Naive B cell (primary cell): ENCODE results near the gene IL22. TPM values are rescaled to one million over a fixed set of nuclear protein-coding genes. Genes with fewer than 3 reads are reported as not detected.
"Not testable (repeated sequence)": the region's sequence is repeated elsewhere in the genome, so short reads cannot be mapped to it uniquely, and the experiment has no call there.

Experiments used
- ATAC-seq, 2 donors: fragments of 150-1000 bp; cut with Tn5 transposase; 2 replicates each; pipeline ENCODE4 v1.10.0; 2021; ENCODE audit warnings: low read depth in 2 of 2, mild to moderate bottlenecking in 2 of 2, moderate library complexity in 2 of 2
- DNase-seq: peaks from one replicate; pipeline ENCODE4 v3.0.0; 2022
- H3K27ac Mint-ChIP-seq, 6 donors: one replicate each; pipeline ENCODE4 v1.8.0; 2020 to 2022; ENCODE audit warnings: mild to moderate bottlenecking in 6 of 6, mixed read lengths in 6 of 6, moderate library complexity in 5 of 6, inconsistent platforms in 2 of 6
- H3K27me3 Mint-ChIP-seq, 3 donors: one replicate each; pipeline ENCODE4 v1.8.0; 2021 to 2022; ENCODE audit warnings: mixed read lengths in 3 of 3, mild to moderate bottlenecking in 1 of 3
- H3K36me3 Mint-ChIP-seq, 2 donors: one replicate each; pipeline ENCODE4 v1.8.0; 2020 to 2022; ENCODE audit warnings: mixed read lengths in 2 of 2, inconsistent platforms in 1 of 2, mild to moderate bottlenecking in 1 of 2
- H3K4me1 Mint-ChIP-seq, 3 donors: one replicate each; pipeline ENCODE4 v1.8.0; 2020 to 2022; ENCODE audit warnings: mixed read lengths in 3 of 3, inconsistent platforms in 1 of 3, mild to moderate bottlenecking in 1 of 3, moderate library complexity in 1 of 3
- H3K4me3 Mint-ChIP-seq, 8 donors: one replicate each; pipeline ENCODE4 v1.8.0; 2020 to 2022; ENCODE audit warnings: mild to moderate bottlenecking in 8 of 8, mixed read lengths in 8 of 8, moderate library complexity in 8 of 8, inconsistent platforms in 2 of 8
- H3K9me3 Mint-ChIP-seq, 7 donors: one replicate each; pipeline ENCODE4 v1.8.0; 2020 to 2022; ENCODE audit warnings: mixed read lengths in 7 of 7, mild to moderate bottlenecking in 5 of 7, inconsistent platforms in 2 of 7, moderate library complexity in 1 of 7
- polyA plus RNA-seq, 6 donors: library from polyadenylated mRNA; unstranded; fragments of 300-500 nt; fragmentation: Illumina TruSeq; gene quantifications; one replicate each; pipeline ENCODE4 v1.2.3, GENCODE V29; 2021; ENCODE audit warnings: low read depth in 6 of 6

IL22 gene
- polyA plus RNA-seq, 6 donors from 2014 or later, result not detected

GRCh38 chr12:68233498-68233897 lies 19.9 kb downstream of the IL22 start:
- H3K4me1 Mint-ChIP-seq, result peaks cover 16 to 20% (median 19%) of the 10 kb centered on the region in 3 donors
- peak overlapping the region in 1 of 6 donors; percentile 30 for H3K27ac Mint-ChIP-seq
- no peaks in the 10 kb centered on the region for H3K36me3 Mint-ChIP-seq
- ATAC-seq (no peak), DNase-seq (no peak)
- H3K27me3 Mint-ChIP-seq, result no peaks in the 10 kb centered on the region
- no peak overlapping the region for H3K4me3 Mint-ChIP-seq
- H3K9me3 Mint-ChIP-seq, result no peaks in the 10 kb centered on the region

GRCh38 chr12:68231691-68232090 lies 21.7 kb downstream of the IL22 start:
- Mint-ChIP-seq H3K27ac (no peak overlapping the region), H3K27me3 (no peaks in the 10 kb centered on the region), H3K4me1 (peaks cover 2 to 7% (median 7%) of the 10 kb centered on the region in 3 donors), H3K4me3 (no peak overlapping the region), H3K9me3 (no peaks in the 10 kb centered on the region), H3K36me3 (no peaks in the 10 kb centered on the region)
- ATAC-seq (no peak), DNase-seq (no peak)

DNA sequence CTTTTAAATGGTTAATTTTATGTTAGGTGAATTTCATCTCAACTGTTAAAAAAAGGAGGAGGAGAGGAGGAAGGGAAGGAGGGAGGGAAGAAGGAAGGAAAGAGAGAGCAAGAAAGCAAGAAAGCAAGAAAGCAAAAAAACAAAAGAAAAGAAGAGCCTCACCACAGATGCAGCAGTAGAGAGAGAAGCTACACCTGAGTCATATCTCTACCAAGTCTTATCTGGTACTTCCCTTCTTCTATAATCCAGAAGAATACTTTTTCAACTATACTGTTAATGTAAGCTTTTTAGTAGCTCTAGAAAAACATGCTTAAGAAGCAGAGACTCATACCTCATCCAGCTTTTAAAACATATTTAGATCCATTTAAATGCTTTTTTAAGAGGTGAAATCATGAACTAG lies 22.2 kb downstream of the IL22 start:
- no peak for ATAC-seq

DNA sequence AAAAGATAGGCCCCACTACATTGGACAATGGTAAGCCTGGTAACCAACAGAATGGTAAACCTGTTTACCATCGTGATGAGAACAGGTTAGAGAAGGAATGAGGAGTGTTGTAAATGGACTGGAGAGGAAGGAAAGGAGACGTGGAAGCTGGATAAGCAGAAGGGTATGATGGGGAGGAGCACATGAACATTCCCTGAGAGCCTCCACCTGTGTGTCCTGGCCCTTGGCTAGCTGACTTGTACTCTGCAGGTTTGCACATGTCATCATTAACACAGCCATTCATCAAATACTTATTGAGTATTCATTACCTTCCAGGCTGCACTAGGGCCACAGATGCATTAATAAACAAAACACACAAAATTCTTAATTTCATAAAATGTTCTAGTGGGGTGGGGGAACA lies 23.4 kb downstream of the IL22 start:
- Mint-ChIP-seq H3K27ac (no peak overlapping the region), H3K4me1 (no peaks in the 10 kb centered on the region), H3K27me3 (no peaks in the 10 kb centered on the region), H3K4me3 (no peak overlapping the region), H3K9me3 (no peaks in the 10 kb centered on the region), H3K36me3 (no peaks in the 10 kb centered on the region)
- no peak for DNase-seq
- no peak for ATAC-seq

More for the DNA sequence above, 22.2 kb downstream of the IL22 start:
- Mint-ChIP-seq H3K27ac (no peak overlapping the region), H3K27me3 (no peaks in the 10 kb centered on the region), H3K36me3 (no peaks in the 10 kb centered on the region), H3K4me1 (peaks cover 0 to 5% (median 4%) of the 10 kb centered on the region in 3 donors), H3K4me3 (no peak overlapping the region), H3K9me3 (no peaks in the 10 kb centered on the region)
- no peak for DNase-seq

DNA sequence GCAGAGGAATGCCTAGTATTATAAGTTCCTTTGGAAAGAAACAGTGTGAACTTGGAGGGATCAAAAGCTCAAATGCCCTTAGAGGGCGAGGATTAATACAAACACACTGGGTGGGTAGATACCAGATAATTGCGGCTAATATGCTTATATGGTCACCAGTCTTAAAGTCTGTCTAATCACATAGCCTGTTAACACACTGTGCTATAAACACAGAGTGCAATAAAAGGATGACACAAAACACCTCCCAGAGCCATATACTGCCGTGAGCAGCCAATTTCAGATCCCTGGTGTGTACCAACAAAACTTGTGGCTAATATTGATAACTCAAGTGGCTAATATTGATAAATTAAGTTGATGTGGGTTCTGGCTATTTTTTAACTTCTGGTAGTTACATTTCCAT lies 26.0 kb downstream of the IL22 start:
- no peak overlapping the region for H3K4me3 Mint-ChIP-seq
- H3K36me3 Mint-ChIP-seq, result no peaks in the 10 kb centered on the region
- no peaks in the 10 kb centered on the region for H3K9me3 Mint-ChIP-seq
- ATAC-seq, result no peak
- DNase-seq, result no peak
- H3K4me1 Mint-ChIP-seq, result peaks cover 4 to 7% (median 6%) of the 10 kb centered on the region in 3 donors
- H3K27ac Mint-ChIP-seq, result no peak overlapping the region
- peaks cover 0 to 5% (median 0%) of the 10 kb centered on the region in 3 donors for H3K27me3 Mint-ChIP-seq

- Mint-ChIP-seq H3K27me3 (peaks cover 0 to 5% (median 0%) of the 10 kb centered on the region in 3 donors), H3K27ac (no peak within 1 kb of the TSS), H3K4me3 (no peak within 1 kb of the TSS), H3K4me1 (peaks cover 4 to 7% (median 6%) of the 10 kb centered on the region in 3 donors), H3K9me3 (no peaks in the 10 kb centered on the region), H3K36me3 (no peaks in the 10 kb centered on the region)
- ATAC-seq, result no peak
- DNase-seq, result no peak
Observed at GRCh38 chr12:68225576-68226476, 27.6 kb downstream of the IL22 start, which contains the start of gene IL26. TSS of gene IL26 (minus strand) at chr12:68225810. CDS start at chr12:68225756, 54 bp downstream.

GRCh38 chr12:68224613-68225285 lies 28.7 kb downstream of the IL22 start:
- Mint-ChIP-seq H3K9me3 (no peaks in the 10 kb centered on the region), H3K4me3 (no peak overlapping the region), H3K4me1 (peaks cover 4 to 7% (median 6%) of the 10 kb centered on the region in 3 donors), H3K36me3 (no peaks in the 10 kb centered on the region), H3K27me3 (peaks cover 0 to 5% (median 0%) of the 10 kb centered on the region in 3 donors), H3K27ac (no peak overlapping the region)
- DNase-seq (no peak), ATAC-seq (no peak)

DNA sequence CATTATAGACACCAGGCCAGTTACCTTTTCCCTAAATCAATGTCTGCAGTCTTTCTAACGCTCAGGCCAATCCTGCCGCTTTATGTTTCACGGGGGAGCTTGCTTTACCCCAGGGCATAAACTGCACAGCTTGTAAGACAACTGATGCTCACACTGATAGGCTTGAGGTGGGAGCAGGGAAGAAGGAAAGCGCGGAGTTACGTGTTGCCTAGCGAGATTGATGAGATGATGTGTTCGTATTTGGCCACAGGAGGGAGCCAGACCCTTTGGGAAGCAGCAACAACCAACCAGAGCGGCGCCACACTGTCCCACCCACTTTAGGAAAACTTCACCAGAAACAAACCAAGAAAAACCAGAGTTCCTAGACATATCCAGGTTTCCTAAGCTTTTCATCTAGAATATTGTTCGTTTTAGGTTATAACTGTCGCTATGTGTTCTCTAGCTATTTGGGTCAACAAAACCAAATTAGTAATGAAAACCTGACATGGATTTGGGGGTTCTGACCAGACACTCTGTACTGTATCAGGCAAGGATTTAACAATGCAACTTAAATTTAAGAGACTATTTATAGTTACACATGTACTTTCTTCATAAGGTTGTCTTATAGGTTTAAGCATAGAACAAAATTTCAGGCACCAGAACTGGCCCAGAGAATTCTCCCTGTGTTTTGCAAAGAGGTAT lies 30.2 kb downstream of the IL22 start:
- peak; percentile 99 for ATAC-seq
- Mint-ChIP-seq H3K27ac (no peak overlapping the region), H3K27me3 (peaks cover 0 to 5% (median 0%) of the 10 kb centered on the region in 3 donors), H3K9me3 (no peaks in the 10 kb centered on the region), H3K4me1 (peaks cover 4 to 7% (median 6%) of the 10 kb centered on the region in 3 donors), H3K36me3 (no peaks in the 10 kb centered on the region), H3K4me3 (peak overlapping the region in 2 of 8 donors; percentile 9 to 75)
- DNase-seq, result peak; percentile 60

GRCh38 chr12:68222326-68222725 lies 31.1 kb downstream of the IL22 start:
- Mint-ChIP-seq H3K27ac (no peak overlapping the region), H3K36me3 (no peaks in the 10 kb centered on the region), H3K9me3 (no peaks in the 10 kb centered on the region), H3K4me1 (peaks cover 4 to 7% (median 6%) of the 10 kb centered on the region in 3 donors), H3K27me3 (peaks cover 0 to 10% (median 5%) of the 10 kb centered on the region in 3 donors), H3K4me3 (no peak overlapping the region)
- DNase-seq (no peak), ATAC-seq (no peak)

DNA sequence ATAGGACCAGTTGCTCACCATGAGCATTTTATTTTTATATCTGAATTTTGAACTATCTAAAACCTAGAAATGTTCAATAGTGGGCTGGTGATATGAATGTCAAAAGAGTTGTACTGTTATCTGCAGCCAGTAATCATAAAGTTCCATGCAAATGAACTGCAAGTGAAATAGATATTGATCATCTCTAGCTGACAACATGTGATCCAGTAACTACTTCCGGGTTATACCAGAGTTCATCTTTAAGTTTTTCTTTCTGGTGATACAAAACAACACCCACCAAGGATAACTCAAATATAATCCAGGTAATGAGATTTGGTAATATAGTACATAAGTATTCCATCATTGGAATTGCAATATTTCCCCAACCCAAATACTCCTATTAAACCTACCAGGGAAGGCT lies 31.9 kb downstream of the IL22 start:
- no peaks in the 10 kb centered on the region for H3K9me3 Mint-ChIP-seq
- H3K4me3 Mint-ChIP-seq, result no peak overlapping the region
- ATAC-seq (no peak), DNase-seq (no peak)
- H3K4me1 Mint-ChIP-seq, result peaks cover 4 to 7% (median 6%) of the 10 kb centered on the region in 3 donors
- H3K36me3 Mint-ChIP-seq, result no peaks in the 10 kb centered on the region
- H3K27ac Mint-ChIP-seq, result no peak overlapping the region
- peaks cover 0 to 10% (median 5%) of the 10 kb centered on the region in 3 donors for H3K27me3 Mint-ChIP-seq

- Mint-ChIP-seq H3K4me1 (no peaks in the 10 kb centered on the region), H3K27me3 (peaks cover 6 to 10% (median 9%) of the 10 kb centered on the region in 3 donors), H3K36me3 (no peaks in the 10 kb centered on the region), H3K27ac (peak overlapping the region in 2 of 6 donors; percentile 0 to 22), H3K4me3 (no peak overlapping the region), H3K9me3 (no peaks in the 10 kb centered on the region)
- DNase-seq (no peak), ATAC-seq (no peak)
Observed at GRCh38 chr12:68210875-68211274, 42.5 kb downstream of the IL22 start.

DNA sequence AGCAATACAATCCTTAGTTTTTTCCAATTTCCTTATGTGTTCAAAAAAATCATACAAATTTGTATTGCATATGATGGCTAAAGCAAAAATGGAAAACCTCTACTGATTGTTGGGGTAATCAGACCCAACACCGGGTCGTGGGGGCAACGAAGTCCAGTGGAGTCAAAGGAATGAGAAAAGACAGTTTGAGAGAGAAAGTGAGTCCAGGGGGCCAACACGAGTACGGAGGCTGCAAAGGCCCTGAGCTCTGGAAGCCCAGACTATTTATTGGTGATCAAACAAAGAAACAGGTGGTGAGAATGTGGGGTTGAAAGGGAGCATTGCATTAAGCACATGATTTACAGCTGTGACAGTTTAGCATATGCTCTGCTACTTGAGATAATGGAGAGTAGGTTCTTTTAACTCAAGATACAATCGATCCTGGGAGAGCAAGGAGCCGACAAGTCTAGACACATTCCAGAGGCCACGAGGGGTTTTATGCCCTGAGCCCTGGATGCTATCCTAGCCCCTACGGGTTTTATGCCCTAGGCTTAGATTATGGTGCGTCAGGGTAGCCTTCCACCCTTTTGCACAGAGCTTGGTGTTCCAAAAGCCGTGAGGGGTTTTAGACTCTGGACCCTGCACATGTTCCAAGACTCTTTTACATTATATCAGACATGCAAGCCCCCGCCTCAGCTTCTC lies 44.2 kb downstream of the IL22 start:
- not testable (repeated sequence) for ATAC-seq, H3K4me1 Mint-ChIP-seq, DNase-seq, H3K36me3 Mint-ChIP-seq, H3K9me3 Mint-ChIP-seq, H3K27ac Mint-ChIP-seq, H3K27me3 Mint-ChIP-seq, H3K4me3 Mint-ChIP-seq

DNA sequence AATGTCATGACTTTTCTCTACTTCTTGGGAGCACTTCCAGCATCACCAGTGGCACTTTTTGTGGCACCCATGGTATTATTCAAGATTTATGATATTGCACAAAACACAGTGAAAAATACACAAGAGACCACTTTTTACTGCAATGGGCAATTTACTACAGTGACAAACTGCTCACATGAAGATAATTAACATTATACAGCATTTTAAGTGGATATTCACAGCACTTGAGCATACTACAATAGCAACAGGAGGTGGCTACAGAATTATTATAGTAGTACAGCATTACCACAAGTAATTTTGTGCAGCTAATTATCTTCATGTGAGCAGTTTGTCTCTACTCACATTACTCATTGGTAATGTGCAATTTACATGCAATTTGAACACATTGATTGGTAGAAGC lies 46.1 kb downstream of the IL22 start:
- ATAC-seq (no peak), DNase-seq (no peak)
- peaks cover 4 to 9% (median 5%) of the 10 kb centered on the region in 3 donors for H3K27me3 Mint-ChIP-seq
- H3K9me3 Mint-ChIP-seq, result no peaks in the 10 kb centered on the region
- H3K4me1 Mint-ChIP-seq, result no peaks in the 10 kb centered on the region
- no peaks in the 10 kb centered on the region for H3K36me3 Mint-ChIP-seq
- H3K27ac Mint-ChIP-seq, result no peak overlapping the region
- H3K4me3 Mint-ChIP-seq, result no peak overlapping the region
